Measurements from ENCODE around the gene BHLHA15.

- no peak for TF ChIP-seq CTCF (IDR thresholded peaks at IDR 0.05)
- TF ChIP-seq POLR2AphosphoS5 (IDR thresholded peaks at IDR 0.05; ENCODE audit: low read depth, low read length) = no peak
- no peak for TF ChIP-seq EP300 (IDR thresholded peaks at IDR 0.05; ENCODE audit: borderline replicate concordance in 1 of 2, low read depth in 1 of 2, low read length in 1 of 2)
- TF ChIP-seq NFIC (IDR thresholded peaks at IDR 0.05; ENCODE audit: borderline replicate concordance) = no peak
Observed at GRCh38 chr7:98236355-98237185, 25.3 kb downstream of the BHLHA15 start.

Data from SK-N-SH (cell line).